AG10803 (cell line): ENCODE data around the gene ZNF592.

Source experiments
- DNase-seq: peaks from one replicate; pipeline ENCODE4 v3.0.0; 2010; ENCODE audit warnings: low read depth
- H3K4me3 ChIP-seq: 2 replicates; pipeline ENCODE4 v1.5.1; 2011; ENCODE audit warnings: mild to moderate bottlenecking, low read length, control low read depth
- CTCF ChIP-seq: conservative IDR thresholded peaks from 2 replicates; pipeline ENCODE4 v1.5.1; 2011; ENCODE audit warnings: mild to moderate bottlenecking, low read length, control low read depth, inconsistent platforms

ZNF592 gene

GRCh38 chr15:84748274-84749110 is at the start of gene ZNF592:
Gene ZNF592, plus strand, starts transcription at chr15:84748592. Its CDS starts 34,084 bp downstream, at chr15:84782676.
- TF ChIP-seq CTCF = no peak; the same call in 1 of the 2 replicates
- DNase-seq = peak; percentile 83
- H3K4me3 ChIP-seq = peak within 1 kb of the TSS; percentile 93

GRCh38 chr15:84699538-84700191 is 48.7 kb upstream of the ZNF592 start:
- no peak overlapping the region for H3K4me3 ChIP-seq
- no peak for DNase-seq
- no peak for TF ChIP-seq CTCF

GRCh38 chr15:84702961-84703482 is 45.4 kb upstream of the ZNF592 start:
- no peak for TF ChIP-seq CTCF
- H3K4me3 ChIP-seq = no peak overlapping the region
- DNase-seq = peak; percentile 65

- no peak for DNase-seq
- no peak overlapping the region for H3K4me3 ChIP-seq
- no peak for TF ChIP-seq CTCF
Measured at GRCh38 chr15:84703808-84704207, 44.6 kb upstream of the ZNF592 start.

- no peak for DNase-seq
- TF ChIP-seq CTCF = no peak
- peak overlapping the region; percentile 93 for H3K4me3 ChIP-seq
Measured at GRCh38 chr15:84714372-84714771, 34.0 kb upstream of the ZNF592 start.

- no peak for TF ChIP-seq CTCF
- H3K4me3 ChIP-seq = peak overlapping the region; percentile 93
- DNase-seq = no peak
Measured at GRCh38 chr15:84714821-84715220, 33.6 kb upstream of the ZNF592 start.
